Ectodermal cell (in vitro differentiated cells): ENCODE measurements around the gene HS3ST2. TPM values are rescaled to one million over a fixed set of nuclear protein-coding genes. Genes with fewer than 3 reads are reported as not detected.

Source experiments
- H3K27ac ChIP-seq: 2 replicates; pipeline ENCODE4 v1.7.0; 2013; ENCODE audit warnings: mild to moderate bottlenecking, low read depth, low read length; ENCODE audit not compliant: insufficient read depth, poor library complexity, severe bottlenecking
- H3K27me3 ChIP-seq: 2 replicates; pipeline ENCODE4 v1.7.0; 2013; ENCODE audit warnings: mild to moderate bottlenecking, low read length; ENCODE audit not compliant: insufficient read depth, control insufficient read depth, poor library complexity, severe bottlenecking
- H3K36me3 ChIP-seq: one replicate; pipeline ENCODE4 v1.7.0; 2013; ENCODE audit warnings: low read length; ENCODE audit not compliant: control insufficient read depth, insufficient read depth
- H3K4me1 ChIP-seq: one replicate; pipeline ENCODE4 v1.7.0; 2013; ENCODE audit warnings: low read length; ENCODE audit not compliant: control insufficient read depth, insufficient read depth
- H3K4me3 ChIP-seq: 2 replicates; pipeline ENCODE4 v1.7.0; 2013; ENCODE audit warnings: low read depth, low read length, control low read depth; ENCODE audit not compliant: insufficient read depth
- H3K9me3 ChIP-seq: 2 replicates; pipeline ENCODE4 v1.7.0; 2013; ENCODE audit warnings: mild to moderate bottlenecking, low read length, moderate library complexity; ENCODE audit not compliant: control insufficient read depth
- WGBS, 2 experiments: methylation state at CpG; one replicate each; pipeline ENCODE4 v1.1.7; 2013; ENCODE audit warnings: missing lambda C conversion rate in 2 of 2; 5-methylcytosine and 5-hydroxymethylcytosine counted together
- polyA plus RNA-seq, 4 experiments: library from polyadenylated mRNA; stranded (reverse); fragments of 50-300 nt; gene quantifications; one replicate each; pipeline ENCODE4 v1.2.3, GENCODE V29; 2013

The HS3ST2 gene
- not detected for polyA plus RNA-seq (2013, experiment 1 of 4)
- not detected for polyA plus RNA-seq (2013, experiment 2 of 4)
- not detected for polyA plus RNA-seq (2013, experiment 3 of 4)
- 0.28 TPM for polyA plus RNA-seq (2013, experiment 4 of 4)

DNA sequence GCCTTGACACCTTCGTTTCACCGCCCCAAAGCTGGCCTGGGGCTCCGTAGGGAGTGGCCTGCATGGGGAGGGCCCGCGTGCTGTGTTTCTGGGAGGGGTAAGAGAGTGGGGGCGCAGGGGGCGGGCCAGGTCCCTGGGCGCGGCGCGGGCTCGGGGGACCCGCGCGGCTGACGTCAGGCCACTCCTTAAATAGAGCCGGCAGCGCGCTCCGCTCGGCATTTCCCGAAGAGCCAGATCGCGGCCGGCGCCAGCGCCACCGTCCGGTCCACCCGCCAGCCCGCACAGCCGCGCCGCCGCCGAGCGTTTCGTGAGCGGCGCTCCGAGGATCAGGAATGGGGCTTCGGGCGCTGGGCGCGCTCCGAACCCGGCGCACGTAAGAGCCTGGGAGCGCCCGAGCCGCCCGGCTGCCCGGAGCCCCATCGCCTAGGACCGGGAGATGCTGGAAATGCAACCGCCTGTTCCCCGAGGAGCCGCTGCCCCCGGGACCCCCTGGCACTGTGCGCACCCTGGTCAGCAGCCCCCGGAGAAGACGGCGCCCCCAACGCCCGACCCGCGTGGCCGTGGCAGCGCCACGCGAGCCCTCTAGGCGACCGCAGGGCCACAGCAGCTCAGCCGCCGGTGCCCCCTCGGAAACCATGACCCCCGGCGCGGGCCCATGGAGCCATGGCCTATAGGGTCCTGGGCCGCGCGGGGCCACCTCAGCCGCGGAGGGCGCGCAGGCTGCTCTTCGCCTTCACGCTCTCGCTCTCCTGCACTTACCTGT, at the start of gene HS3ST2:
Gene HS3ST2 (plus strand): TSS at position 215 of the 763 bp plus-strand sequence. CDS start 449 bp downstream, at position 664.
- Histone ChIP-seq H3K9me3 (no peaks in the 10 kb centered on the region), H3K4me1 (no peaks in the 10 kb centered on the region), H3K27ac (no peak within 1 kb of the TSS), H3K27me3 (peaks cover 63% of the 10 kb centered on the region), H3K36me3 (no peaks in the 10 kb centered on the region), H3K4me3 (peak within 1 kb of the TSS; percentile 29)
- WGBS, 2 experiments = 1% methylated on average over 90 of the region's 90 CpGs

GRCh38 chr16:22764662-22765327, 49.2 kb upstream of the HS3ST2 start:
- no peaks in the 10 kb centered on the region for H3K36me3 ChIP-seq
- no peaks in the 10 kb centered on the region for H3K27me3 ChIP-seq
- no peaks in the 10 kb centered on the region for H3K9me3 ChIP-seq
- no peak overlapping the region for H3K27ac ChIP-seq
- no peak overlapping the region for H3K4me3 ChIP-seq
- WGBS, 2 experiments = 77% methylated on average over 9 of the region's 9 CpGs
- H3K4me1 ChIP-seq = peaks cover 19% of the 10 kb centered on the region

GRCh38 chr16:22765479-22765878, 48.5 kb upstream of the HS3ST2 start:
- Histone ChIP-seq H3K27me3 (no peaks in the 10 kb centered on the region), H3K9me3 (no peaks in the 10 kb centered on the region), H3K4me1 (peaks cover 19% of the 10 kb centered on the region), H3K36me3 (no peaks in the 10 kb centered on the region), H3K4me3 (no peak overlapping the region), H3K27ac (no peak overlapping the region)

DNA sequence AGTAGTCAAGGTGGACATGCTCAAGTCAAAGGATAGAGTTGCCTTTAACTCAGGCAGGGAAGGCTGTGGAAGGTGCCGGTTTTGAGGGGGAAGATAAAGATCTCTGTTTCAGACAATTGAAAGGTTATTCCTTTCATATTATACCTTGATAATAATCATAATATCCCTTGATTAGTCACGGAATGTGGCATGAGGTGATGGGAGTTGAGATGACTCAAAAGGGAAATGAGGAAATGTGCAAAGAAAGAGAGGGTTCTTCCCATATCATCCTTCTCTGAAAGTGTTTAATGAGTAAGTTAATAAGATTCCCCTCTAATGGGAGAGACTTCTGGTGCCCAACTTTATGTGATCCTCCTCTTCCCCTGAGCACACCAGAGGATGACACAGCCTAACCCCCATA, 43.1 kb upstream of the HS3ST2 start:
- Histone ChIP-seq H3K9me3 (no peaks in the 10 kb centered on the region), H3K36me3 (no peaks in the 10 kb centered on the region), H3K4me1 (peaks cover 10% of the 10 kb centered on the region), H3K27ac (no peak overlapping the region), H3K4me3 (no peak overlapping the region), H3K27me3 (no peaks in the 10 kb centered on the region)
- 92 to 100% methylated on average over 2 of the region's 2 CpGs for WGBS, 2 experiments

GRCh38 chr16:22771551-22771950, 42.4 kb upstream of the HS3ST2 start:
- WGBS, 2 experiments = 71% methylated on average over 1 of the region's 1 CpG; no CpG with 5 or more reads in 1 of the 2 experiments
- H3K4me1 ChIP-seq = peaks cover 12% of the 10 kb centered on the region
- no peaks in the 10 kb centered on the region for H3K9me3 ChIP-seq
- H3K4me3 ChIP-seq = no peak overlapping the region
- H3K27ac ChIP-seq = no peak overlapping the region
- H3K27me3 ChIP-seq = no peaks in the 10 kb centered on the region
- H3K36me3 ChIP-seq = no peaks in the 10 kb centered on the region

DNA sequence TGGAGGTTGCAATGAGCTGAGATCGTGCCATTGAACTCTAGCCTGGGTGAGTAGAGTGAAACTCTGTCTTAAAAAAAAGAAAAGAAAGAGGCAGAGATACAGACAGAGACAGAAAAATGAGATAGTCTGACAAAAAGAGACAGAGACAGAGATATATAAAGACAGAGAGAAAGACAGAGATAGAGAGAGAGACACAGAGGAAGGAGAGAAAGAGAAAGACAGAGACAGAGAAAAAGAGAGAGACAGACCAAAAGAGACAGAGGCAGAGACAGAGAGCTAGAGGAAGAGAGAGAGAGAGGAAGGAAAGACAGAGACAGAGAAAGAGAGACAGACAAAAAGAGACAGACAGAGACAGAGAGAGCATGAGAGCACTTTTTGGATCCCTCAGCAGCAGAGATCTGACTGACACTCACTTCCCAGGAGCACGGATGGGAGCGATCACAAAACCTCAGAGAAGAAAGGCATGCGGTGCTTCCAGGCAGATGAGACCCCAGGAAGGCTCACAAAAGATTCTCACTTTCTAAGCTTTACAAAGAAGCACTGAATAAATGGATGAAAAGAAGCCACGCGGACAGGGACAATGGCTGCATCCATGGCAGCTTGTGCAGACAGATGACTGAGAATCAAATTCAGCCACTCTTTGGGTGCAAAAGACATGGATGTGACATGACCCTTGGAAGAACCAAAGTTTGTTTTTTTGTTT, 38.6 kb upstream of the HS3ST2 start:
- WGBS, 2 experiments = 16 to 19% methylated on average over 6 of the region's 6 CpGs
- Histone ChIP-seq H3K27me3 (no peaks in the 10 kb centered on the region), H3K27ac (no peak overlapping the region), H3K4me3 (no peak overlapping the region), H3K36me3 (no peaks in the 10 kb centered on the region), H3K4me1 (peaks cover 12% of the 10 kb centered on the region), H3K9me3 (no peaks in the 10 kb centered on the region)

DNA sequence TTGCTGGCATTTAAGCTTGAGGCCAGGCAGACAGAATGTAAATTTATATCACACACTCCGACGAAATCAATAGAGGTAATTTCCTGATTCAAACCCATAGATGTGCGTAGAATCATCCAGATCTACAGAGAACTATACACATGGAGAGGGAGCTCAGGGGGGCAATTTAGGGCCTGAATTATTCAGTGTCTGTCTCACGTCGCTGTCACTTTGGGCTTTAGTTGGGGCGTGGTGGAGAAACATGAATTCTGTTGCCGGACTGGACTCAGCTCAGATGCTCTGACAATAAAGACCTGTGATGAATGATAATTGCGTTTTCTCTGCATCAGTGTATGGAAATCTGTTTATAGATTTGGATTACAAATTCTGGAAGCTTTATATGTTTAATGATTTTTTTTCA, 32.5 kb upstream of the HS3ST2 start:
- H3K4me1 ChIP-seq = peaks cover 16% of the 10 kb centered on the region
- 90 to 93% methylated on average over 8 of the region's 8 CpGs for WGBS, 2 experiments
- H3K27me3 ChIP-seq = no peaks in the 10 kb centered on the region
- H3K27ac ChIP-seq = no peak overlapping the region
- H3K9me3 ChIP-seq = no peaks in the 10 kb centered on the region
- H3K36me3 ChIP-seq = no peaks in the 10 kb centered on the region
- no peak overlapping the region for H3K4me3 ChIP-seq

DNA sequence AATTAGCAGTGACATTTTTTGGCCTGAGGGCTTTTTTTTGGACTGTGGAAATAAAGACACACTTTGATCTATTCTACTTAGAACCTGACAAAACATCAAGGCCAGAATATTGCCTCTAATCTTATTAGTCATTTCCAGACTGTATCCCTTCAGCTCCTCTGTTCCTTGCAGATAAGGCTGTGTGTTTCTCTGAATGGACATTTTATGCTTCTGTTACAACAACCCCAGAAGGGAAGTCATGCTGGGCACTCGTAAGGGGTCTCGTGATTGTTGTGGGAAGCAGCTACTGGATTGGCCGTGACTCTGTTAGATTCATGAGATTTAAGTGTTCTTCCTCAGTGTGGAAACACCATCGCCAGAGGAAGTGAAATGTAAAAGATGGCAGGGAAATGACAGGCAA, 31.6 kb upstream of the HS3ST2 start:
- WGBS, 2 experiments = 44 to 55% methylated on average over 4 of the region's 4 CpGs
- H3K4me1 ChIP-seq = peaks cover 16% of the 10 kb centered on the region
- no peak overlapping the region for H3K4me3 ChIP-seq

DNA sequence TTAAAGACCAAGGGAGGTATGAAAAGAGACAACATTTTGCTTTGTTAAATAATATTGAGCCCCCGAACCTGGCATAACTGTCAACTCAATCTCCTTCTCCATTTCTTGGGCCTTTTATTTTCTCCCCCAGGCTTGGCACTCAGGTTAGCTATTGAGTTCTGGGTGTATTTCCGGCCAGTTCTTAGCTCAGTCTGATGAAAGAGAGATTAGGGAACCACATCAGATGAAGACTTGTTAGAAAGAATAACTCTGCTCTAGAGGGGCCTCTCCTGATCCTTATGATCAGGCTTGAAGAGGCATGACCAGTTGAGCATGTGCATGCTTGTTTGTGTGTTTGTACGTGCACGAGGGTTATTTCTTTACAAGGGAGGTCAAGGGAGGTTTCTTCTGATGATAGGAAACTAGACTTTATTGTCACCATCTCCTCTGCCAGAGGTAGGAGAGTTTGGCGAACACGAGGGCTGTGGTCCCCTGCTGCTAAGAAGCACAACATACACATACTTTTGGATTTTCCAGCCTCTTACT, 29.2 kb upstream of the HS3ST2 start:
- no peaks in the 10 kb centered on the region for H3K36me3 ChIP-seq
- no peak overlapping the region for H3K4me3 ChIP-seq
- no peaks in the 10 kb centered on the region for H3K27me3 ChIP-seq
- no peaks in the 10 kb centered on the region for H3K9me3 ChIP-seq
- H3K27ac ChIP-seq = no peak overlapping the region
- 88 to 95% methylated on average over 6 of the region's 6 CpGs for WGBS, 2 experiments
- peaks cover 16% of the 10 kb centered on the region for H3K4me1 ChIP-seq

More for the DNA sequence above, 31.6 kb upstream of the HS3ST2 start:
- no peaks in the 10 kb centered on the region for H3K36me3 ChIP-seq
- no peak overlapping the region for H3K27ac ChIP-seq
- no peaks in the 10 kb centered on the region for H3K27me3 ChIP-seq
- no peaks in the 10 kb centered on the region for H3K9me3 ChIP-seq

GRCh38 chr16:22785552-22785951, 28.4 kb upstream of the HS3ST2 start:
- Histone ChIP-seq H3K9me3 (no peaks in the 10 kb centered on the region), H3K36me3 (no peaks in the 10 kb centered on the region), H3K27ac (no peak overlapping the region), H3K27me3 (no peaks in the 10 kb centered on the region), H3K4me3 (no peak overlapping the region), H3K4me1 (peaks cover 16% of the 10 kb centered on the region)
- 91 to 93% methylated on average over 5 of the region's 5 CpGs for WGBS, 2 experiments
